Fibroblast of the aortic adventitia (primary cell): ENCODE results near the gene CTAGE9. TPM values are rescaled to one million over a fixed set of nuclear protein-coding genes. Genes with fewer than 3 reads are reported as not detected.

Experiments
- DNase-seq: peaks from one replicate; pipeline ENCODE4 v3.0.0-alpha.2; 2010; ENCODE audit warnings: low read depth
- H3K4me3 ChIP-seq: 2 replicates; pipeline ENCODE4 v1.5.1; 2011; ENCODE audit warnings: low read depth, mild to moderate bottlenecking, control low read depth, low read length, moderate library complexity
- CTCF ChIP-seq: IDR thresholded peaks from 2 replicates; pipeline ENCODE4 v1.5.1; 2011; ENCODE audit warnings: mild to moderate bottlenecking, low read length, control low read depth, inconsistent platforms; ENCODE audit not compliant: insufficient read depth
- total RNA-seq: library from RNA; depleted of rRNA; stranded (reverse); fragments of >200 nt; gene quantifications from 2 replicates; pipeline ENCODE4 v1.2.3, GENCODE V29; 2012; ENCODE audit warnings: low replicate concordance

CTAGE9 gene
- total RNA-seq, 1 donor: not detected

DNA sequence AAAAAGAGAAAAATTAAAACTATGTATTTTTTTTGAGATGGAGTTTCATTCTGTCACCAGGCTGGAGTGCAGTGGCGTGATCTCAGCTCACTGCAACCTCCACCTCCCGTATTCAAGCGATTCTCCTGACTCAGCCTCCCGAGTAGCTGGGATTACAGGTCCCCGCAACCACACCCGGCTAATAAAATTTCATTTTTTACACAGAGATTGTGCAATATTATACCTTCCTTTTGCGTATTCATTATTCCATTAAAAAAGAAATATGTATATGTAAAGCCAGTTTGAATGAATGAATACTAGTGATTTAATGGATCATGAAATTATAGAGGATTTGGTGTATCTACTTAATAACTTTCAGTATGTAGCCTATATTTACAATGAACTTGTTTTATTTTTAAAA, 38.2 kb upstream of the CTAGE9 start:
- TF ChIP-seq CTCF: no peak
- no peak overlapping the region for H3K4me3 ChIP-seq
- DNase-seq: no peak

DNA sequence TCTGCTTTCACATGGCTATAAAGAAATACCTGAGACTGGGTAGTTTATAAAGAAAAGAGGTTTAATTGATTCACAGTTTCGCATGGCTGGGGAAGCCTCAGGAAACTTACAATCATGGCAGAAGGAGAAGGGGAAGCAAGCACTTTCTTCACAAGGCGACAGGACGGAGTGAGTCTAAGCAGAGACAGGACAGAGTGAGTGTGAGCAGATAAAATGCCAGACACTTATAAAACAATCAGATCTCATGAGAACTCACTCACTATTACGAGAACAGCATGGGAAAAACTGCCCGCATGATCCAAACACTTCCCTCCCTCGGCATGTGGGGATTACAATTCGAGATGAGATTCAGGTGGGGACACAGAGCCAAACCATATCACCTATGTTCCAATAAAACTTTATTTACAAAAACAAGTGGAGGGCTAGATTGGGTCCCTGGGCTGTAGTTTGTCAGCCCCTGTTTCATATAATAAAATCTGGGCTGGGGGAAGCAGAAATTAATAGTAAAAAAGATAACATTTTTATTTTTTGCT, 37.1 kb upstream of the CTAGE9 start:
- no peak for TF ChIP-seq CTCF

DNA sequence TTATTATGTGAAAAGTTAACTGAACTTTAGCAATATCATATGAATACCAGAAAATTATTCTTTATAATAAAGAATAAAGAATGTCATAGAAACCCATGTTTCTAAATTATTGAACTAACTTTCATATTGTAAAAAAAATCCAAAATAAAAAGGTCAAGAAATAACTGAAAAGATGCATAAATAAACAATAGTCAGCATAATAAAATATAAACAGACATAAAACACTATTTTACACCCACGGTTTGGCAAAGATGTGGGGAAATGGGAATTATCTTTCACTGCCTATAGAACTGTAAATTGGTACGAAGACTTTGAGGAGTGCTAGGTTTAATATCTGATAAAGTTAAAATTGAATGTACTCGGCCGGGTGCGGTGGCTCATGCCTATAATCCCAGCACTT, 34.7 kb upstream of the CTAGE9 start:
- no peak overlapping the region for H3K4me3 ChIP-seq
- DNase-seq: no peak

More for the DNA sequence above, 37.1 kb upstream of the CTAGE9 start:
- H3K4me3 ChIP-seq: no peak overlapping the region
- no peak for DNase-seq

GRCh38 chr6:131744432-131745287, 33.8 kb upstream of the CTAGE9 start:
- TF ChIP-seq CTCF: no peak
- DNase-seq: no peak
- no peak overlapping the region for H3K4me3 ChIP-seq

More for the DNA sequence above, 34.7 kb upstream of the CTAGE9 start:
- TF ChIP-seq CTCF: no peak

GRCh38 chr6:131741688-131742393, 31.0 kb upstream of the CTAGE9 start:
- DNase-seq: no peak
- no peak for TF ChIP-seq CTCF
- no peak overlapping the region for H3K4me3 ChIP-seq

DNA sequence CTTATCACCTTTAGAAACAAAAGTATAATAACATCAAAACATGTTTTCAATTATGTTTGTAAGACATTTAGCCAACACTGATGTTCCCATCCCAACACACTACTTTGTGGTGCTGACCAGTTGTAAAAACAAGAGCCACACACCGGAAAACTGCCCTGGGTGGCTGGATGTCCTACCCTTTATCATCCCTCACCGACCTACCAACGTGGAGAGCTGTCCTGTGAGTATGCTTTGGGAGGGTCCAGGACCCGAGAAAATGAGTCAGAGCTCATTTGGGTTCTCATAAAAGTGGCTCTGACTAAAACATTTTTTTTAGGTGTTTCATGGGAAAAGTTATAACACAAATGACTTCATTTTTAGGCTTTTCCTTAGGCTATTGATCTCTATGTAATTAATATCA, 29.3 kb upstream of the CTAGE9 start:
- no peak overlapping the region for H3K4me3 ChIP-seq
- DNase-seq: no peak
- TF ChIP-seq CTCF: no peak
